ENCODE results near the gene KCNQ1.

Gene KCNQ1

GRCh38 chr11:2678396-2678795 is 233.6 kb downstream of the KCNQ1 start:
- DNase-seq (ENCODE audit: low spot score in 2 of 2) (no peak), ATAC-seq (no peak)
- H3K27ac Mint-ChIP-seq, result no peak overlapping the region

GRCh38 chr11:2679011-2679676 is 234.3 kb downstream of the KCNQ1 start:
- Mint-ChIP-seq H3K36me3 (no peaks in the 10 kb centered on the region), H3K4me1 (no peaks in the 10 kb centered on the region), H3K9me3 (no peaks in the 10 kb centered on the region), H3K27ac (no peak overlapping the region), H3K4me3 (no peak overlapping the region)
- no peak for DNase-seq (ENCODE audit: low spot score in 2 of 2)
- peak; percentile 26 for ATAC-seq

More at GRCh38 chr11:2678396-2678795, 233.6 kb downstream of the KCNQ1 start:
- no peaks in the 10 kb centered on the region for H3K4me1 Mint-ChIP-seq
- no peak overlapping the region for H3K4me3 Mint-ChIP-seq
- no peaks in the 10 kb centered on the region for H3K36me3 Mint-ChIP-seq
- H3K9me3 Mint-ChIP-seq, result no peaks in the 10 kb centered on the region

GRCh38 chr11:2681408-2682145 is 236.8 kb downstream of the KCNQ1 start:
- Mint-ChIP-seq H3K4me1 (no peaks in the 10 kb centered on the region), H3K4me3 (no peak overlapping the region), H3K9me3 (no peaks in the 10 kb centered on the region), H3K36me3 (no peaks in the 10 kb centered on the region), H3K27ac (no peak overlapping the region)
- ATAC-seq (no peak), DNase-seq (ENCODE audit: low spot score in 2 of 2) (no peak)

- no peaks in the 10 kb centered on the region for H3K36me3 Mint-ChIP-seq
- H3K4me1 Mint-ChIP-seq, result no peaks in the 10 kb centered on the region
- no peak for ATAC-seq
- H3K4me3 Mint-ChIP-seq, result no peak overlapping the region
- no peak for DNase-seq (ENCODE audit: low spot score in 2 of 2)
- no peak overlapping the region for H3K27ac Mint-ChIP-seq
- H3K9me3 Mint-ChIP-seq, result no peaks in the 10 kb centered on the region
Measured at GRCh38 chr11:2683806-2684205, 239.0 kb downstream of the KCNQ1 start.

GRCh38 chr11:2684581-2684980 is 239.8 kb downstream of the KCNQ1 start:
- H3K36me3 Mint-ChIP-seq, result no peaks in the 10 kb centered on the region
- H3K9me3 Mint-ChIP-seq, result no peaks in the 10 kb centered on the region
- ATAC-seq (no peak), DNase-seq (ENCODE audit: low spot score in 2 of 2) (no peak)
- no peak overlapping the region for H3K4me3 Mint-ChIP-seq
- no peaks in the 10 kb centered on the region for H3K4me1 Mint-ChIP-seq
- no peak overlapping the region for H3K27ac Mint-ChIP-seq

- Mint-ChIP-seq H3K4me1 (no peaks in the 10 kb centered on the region), H3K27ac (no peak overlapping the region), H3K36me3 (no peaks in the 10 kb centered on the region), H3K9me3 (no peaks in the 10 kb centered on the region), H3K4me3 (no peak overlapping the region)
- DNase-seq (ENCODE audit: low spot score in 2 of 2) (no peak), ATAC-seq (no peak)
Measured at GRCh38 chr11:2685051-2685450, 240.2 kb downstream of the KCNQ1 start.

GRCh38 chr11:2685566-2686359 is 241.0 kb downstream of the KCNQ1 start:
- ATAC-seq, result no peak
- Mint-ChIP-seq H3K27ac (no peak overlapping the region), H3K4me3 (no peak overlapping the region), H3K36me3 (no peaks in the 10 kb centered on the region), H3K9me3 (no peaks in the 10 kb centered on the region), H3K4me1 (no peaks in the 10 kb centered on the region)
- DNase-seq (ENCODE audit: low spot score in 2 of 2), result no peak

GRCh38 chr11:2686360-2687222 is 241.8 kb downstream of the KCNQ1 start:
- ATAC-seq (no peak), DNase-seq (ENCODE audit: low spot score in 2 of 2) (no peak)
- Mint-ChIP-seq H3K4me1 (peaks cover under 1% of the 10 kb centered on the region), H3K27ac (no peak overlapping the region), H3K9me3 (no peaks in the 10 kb centered on the region), H3K36me3 (no peaks in the 10 kb centered on the region), H3K4me3 (no peak overlapping the region)

GRCh38 chr11:2687223-2687530 is 242.4 kb downstream of the KCNQ1 start:
- Mint-ChIP-seq H3K9me3 (no peaks in the 10 kb centered on the region), H3K4me1 (peaks cover 7% of the 10 kb centered on the region), H3K36me3 (no peaks in the 10 kb centered on the region), H3K27ac (no peak overlapping the region), H3K4me3 (no peak overlapping the region)
- ATAC-seq (no peak), DNase-seq (ENCODE audit: low spot score in 2 of 2) (no peak)

GRCh38 chr11:2687782-2688191 is 243.0 kb downstream of the KCNQ1 start:
- H3K9me3 Mint-ChIP-seq, result no peaks in the 10 kb centered on the region
- H3K36me3 Mint-ChIP-seq, result no peaks in the 10 kb centered on the region

GRCh38 chr11:2688381-2689231 is 243.8 kb downstream of the KCNQ1 start:
- no peaks in the 10 kb centered on the region for H3K36me3 Mint-ChIP-seq
- no peaks in the 10 kb centered on the region for H3K9me3 Mint-ChIP-seq
- no peak overlapping the region for H3K27ac Mint-ChIP-seq
- ATAC-seq (no peak), DNase-seq (ENCODE audit: low spot score in 2 of 2) (no peak)
- no peak overlapping the region for H3K4me3 Mint-ChIP-seq
- peaks cover 12% of the 10 kb centered on the region for H3K4me1 Mint-ChIP-seq

More at GRCh38 chr11:2687782-2688191, 243.0 kb downstream of the KCNQ1 start:
- H3K4me1 Mint-ChIP-seq, result peaks cover 12% of the 10 kb centered on the region
- H3K4me3 Mint-ChIP-seq, result no peak overlapping the region
- H3K27ac Mint-ChIP-seq, result no peak overlapping the region
- DNase-seq (ENCODE audit: low spot score in 2 of 2) (no peak), ATAC-seq (no peak)

GRCh38 chr11:2689651-2690575 is 245.1 kb downstream of the KCNQ1 start:
- Mint-ChIP-seq H3K4me3 (no peak overlapping the region), H3K9me3 (no peaks in the 10 kb centered on the region), H3K36me3 (no peaks in the 10 kb centered on the region), H3K27ac (no peak overlapping the region), H3K4me1 (peaks cover 12% of the 10 kb centered on the region)
- no peak for ATAC-seq
- DNase-seq (ENCODE audit: low spot score in 2 of 2), result no peak

- H3K27ac Mint-ChIP-seq, result peak overlapping the region; percentile 58
- H3K4me1 Mint-ChIP-seq, result peaks cover 12% of the 10 kb centered on the region
- ATAC-seq, result no peak
Measured at GRCh38 chr11:2690596-2691354, 246.0 kb downstream of the KCNQ1 start.

More at GRCh38 chr11:2690596-2691354, 246.0 kb downstream of the KCNQ1 start:
- no peaks in the 10 kb centered on the region for H3K36me3 Mint-ChIP-seq
- H3K9me3 Mint-ChIP-seq, result no peaks in the 10 kb centered on the region
- H3K4me3 Mint-ChIP-seq, result no peak overlapping the region
- no peak for DNase-seq (ENCODE audit: low spot score in 2 of 2)
